Measurements from ENCODE around the gene ELOA.
"Not testable (repeated sequence)": the region's sequence is repeated elsewhere in the genome, so short reads cannot be mapped to it uniquely, and the experiment has no call there.

Gene ELOA

GRCh38 chr1:23736437-23737134, 6.7 kb upstream of the ELOA start:
- no peak for DNase-seq

GRCh38 chr1:23741609-23742008, 1.7 kb upstream of the ELOA start:
- DNase-seq = no peak

GRCh38 chr1:23742670-23743286, 493 bp upstream of the ELOA start:
- DNase-seq = peak; percentile 17

GRCh38 chr1:23745515-23745914, 2.2 kb downstream of the ELOA start:
- no peak for DNase-seq

GRCh38 chr1:23748016-23748415, 4.7 kb downstream of the ELOA start:
- DNase-seq = no peak

- DNase-seq = peak; percentile 24
Measured at GRCh38 chr1:23751050-23751814, 8.0 kb downstream of the ELOA start.

GRCh38 chr1:23751815-23752200, 8.5 kb downstream of the ELOA start:
- DNase-seq = no peak

GRCh38 chr1:23752909-23753308, 9.6 kb downstream of the ELOA start:
- DNase-seq = no peak

- DNase-seq = no peak
Measured at GRCh38 chr1:23756676-23757075, 13.4 kb downstream of the ELOA start.

- no peak for DNase-seq
Measured at GRCh38 chr1:23757812-23758211, 14.5 kb downstream of the ELOA start.

GRCh38 chr1:23759277-23759676, 16.0 kb downstream of the ELOA start:
- DNase-seq = no peak

GRCh38 chr1:23763041-23763577, 19.8 kb downstream of the ELOA start:
- DNase-seq = no peak

- DNase-seq = no peak
Measured at GRCh38 chr1:23768733-23769132, 25.5 kb downstream of the ELOA start.

- peak; percentile 79 for DNase-seq
Measured at GRCh38 chr1:23772049-23772853, 29.0 kb downstream of the ELOA start.

GRCh38 chr1:23772854-23773242, 29.6 kb downstream of the ELOA start:
- DNase-seq = no peak

- no peak for DNase-seq
Measured at GRCh38 chr1:23774174-23774880, 31.1 kb downstream of the ELOA start.

- DNase-seq = no peak
Measured at GRCh38 chr1:23776217-23776616, 32.9 kb downstream of the ELOA start.

GRCh38 chr1:23777979-23778814, 34.9 kb downstream of the ELOA start, which contains the start of gene PITHD1:
TSS of gene PITHD1 (plus strand) at chr1:23778418. CDS start at chr1:23778516, 98 bp downstream.
- DNase-seq = peak; percentile 85

GRCh38 chr1:23779826-23780371, 36.6 kb downstream of the ELOA start:
- DNase-seq = no peak

- DNase-seq = not testable (repeated sequence)
Measured at GRCh38 chr1:23783141-23783540, 39.9 kb downstream of the ELOA start.

- DNase-seq = no peak
Measured at GRCh38 chr1:23784846-23785245, 41.6 kb downstream of the ELOA start.

All from CD4-positive, alpha-beta T cell treated with Interleukin-15 for 1 hour (primary cell).